Measurements from ENCODE around the gene ACAT2. TPM values are rescaled to one million over a fixed set of nuclear protein-coding genes. Genes with fewer than 3 reads are reported as not detected.

The ACAT2 gene
- polyA plus RNA-seq, 3 donors: 3.6 to 24.4 (median 19.5) TPM

GRCh38 chr6:159756508-159756907 lies 5.3 kb upstream of the ACAT2 start:
- Histone ChIP-seq H3K36me3 (replicated peaks in 1 of 2; ENCODE audit: control insufficient read depth in 1 of 2, insufficient read depth in 2 of 2, low read length in 2 of 2) (peaks cover 68 to 74% of the 10 kb centered on the region in 2 donors), H3K79me2 (ENCODE audit: insufficient read depth, low read length) (peaks cover 35% of the 10 kb centered on the region), H3K9ac (ENCODE audit: insufficient read depth, low read length, poor library complexity, severe bottlenecking) (no peak overlapping the region), H3K4me3 (replicated peaks in 1 of 3; ENCODE audit: low read depth in 2 of 3, low read length in 3 of 3) (no peak overlapping the region), H2AFZ (ENCODE audit: insufficient read depth, low read depth, low read length, poor library complexity, severe bottlenecking) (no peak overlapping the region), H3K4me2 (replicated peaks; ENCODE audit: extremely low read depth, low read length, poor library complexity, severe bottlenecking) (no peak overlapping the region), H3K27me3 (ENCODE audit: control insufficient read depth in 2 of 2, insufficient read depth in 2 of 2, low read length in 2 of 2) (no peaks in the 10 kb centered on the region), H4K20me1 (ENCODE audit: insufficient read depth, low read length) (peaks cover 54% of the 10 kb centered on the region), H3K4me1 (ENCODE audit: control insufficient read depth in 1 of 2, insufficient read depth in 2 of 2, low read length in 2 of 2) (peaks cover 13 to 18% of the 10 kb centered on the region in 2 donors), H3K27ac (ENCODE audit: low read depth in 1 of 2, low read length in 2 of 2) (no peak overlapping the region), H3K9me3 (replicated peaks in 1 of 2; ENCODE audit: control insufficient read depth in 1 of 2, insufficient read depth in 1 of 2, low read length in 2 of 2) (no peaks in the 10 kb centered on the region)
- intact Hi-C loops (cut with micrococcal nuclease): no loop called here
- DNase-seq: no peak
- Mint-ChIP-seq H3K36me3 (peaks cover 60 to 68% of the 10 kb centered on the region in 2 donors), H3K27me3 (ENCODE audit: low read depth in 3 of 3) (no peaks in the 10 kb centered on the region), H3K9me3 (no peaks in the 10 kb centered on the region), H3K4me3 (no peak overlapping the region), H3K4me1 (peaks cover 19% of the 10 kb centered on the region), H3K27ac (peak overlapping the region in 4 of 7 donors; percentile 42 to 85 (median 54))
- TF ChIP-seq, protein P1, sequence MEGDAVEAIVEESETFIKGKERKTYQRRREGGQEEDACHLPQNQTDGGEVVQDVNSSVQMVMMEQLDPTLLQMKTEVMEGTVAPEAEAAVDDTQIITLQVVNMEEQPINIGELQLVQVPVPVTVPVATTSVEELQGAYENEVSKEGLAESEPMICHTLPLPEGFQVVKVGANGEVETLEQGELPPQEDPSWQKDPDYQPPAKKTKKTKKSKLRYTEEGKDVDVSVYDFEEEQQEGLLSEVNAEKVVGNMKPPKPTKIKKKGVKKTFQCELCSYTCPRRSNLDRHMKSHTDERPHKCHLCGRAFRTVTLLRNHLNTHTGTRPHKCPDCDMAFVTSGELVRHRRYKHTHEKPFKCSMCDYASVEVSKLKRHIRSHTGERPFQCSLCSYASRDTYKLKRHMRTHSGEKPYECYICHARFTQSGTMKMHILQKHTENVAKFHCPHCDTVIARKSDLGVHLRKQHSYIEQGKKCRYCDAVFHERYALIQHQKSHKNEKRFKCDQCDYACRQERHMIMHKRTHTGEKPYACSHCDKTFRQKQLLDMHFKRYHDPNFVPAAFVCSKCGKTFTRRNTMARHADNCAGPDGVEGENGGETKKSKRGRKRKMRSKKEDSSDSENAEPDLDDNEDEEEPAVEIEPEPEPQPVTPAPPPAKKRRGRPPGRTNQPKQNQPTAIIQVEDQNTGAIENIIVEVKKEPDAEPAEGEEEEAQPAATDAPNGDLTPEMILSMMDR (IDR thresholded peaks at IDR 0.05): no peak
- 90% methylated on average over 2 of the region's 4 CpGs for WGBS (ENCODE audit: insufficient coverage)

DNA sequence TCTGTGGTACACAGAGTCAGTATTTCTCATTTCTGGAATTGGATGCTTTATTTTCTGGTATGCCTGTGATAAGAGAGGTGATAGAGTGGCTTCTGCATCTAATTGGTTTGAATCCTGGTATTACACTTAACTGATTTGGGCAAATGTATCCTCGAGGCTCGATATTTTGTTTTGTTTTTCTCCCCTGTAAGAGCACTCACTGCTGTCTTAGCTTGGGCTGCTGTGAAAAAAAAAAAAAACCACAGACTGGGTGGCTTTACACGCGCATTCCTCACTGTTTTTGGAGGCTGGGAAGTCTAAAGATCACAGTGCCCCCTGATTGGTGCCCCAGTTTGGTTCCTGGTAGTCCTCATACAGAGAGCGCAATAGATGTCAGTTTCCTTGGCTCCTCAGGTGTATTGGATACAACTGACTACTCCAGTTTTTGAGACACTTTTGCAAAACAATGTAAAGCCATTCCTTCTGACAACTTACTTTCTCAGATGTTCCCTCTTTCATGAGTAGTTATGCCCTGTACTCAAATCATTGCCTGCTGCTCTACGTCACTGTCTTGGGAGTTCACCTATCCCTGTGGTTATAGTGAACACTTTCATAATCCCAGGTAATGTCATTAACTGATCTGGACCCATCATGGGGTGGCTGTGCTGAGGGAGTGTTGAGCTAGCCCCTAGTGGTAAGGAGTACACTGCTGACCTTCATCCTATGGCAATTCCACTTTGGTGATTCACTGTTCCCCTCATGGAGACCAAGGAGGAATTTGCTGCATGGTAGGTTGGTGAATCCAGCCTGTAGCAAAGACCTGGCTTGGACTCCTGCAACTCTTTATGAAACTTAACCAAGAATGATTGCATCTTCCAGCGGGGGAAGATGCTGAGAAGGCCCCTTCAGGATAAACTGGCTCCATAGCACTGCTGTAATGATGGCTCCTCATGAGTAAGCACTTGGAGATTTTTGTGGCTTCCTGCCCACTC lies 3.5 kb upstream of the ACAT2 start:
- peak overlapping the region in 1 of 2 donors; percentile 39 for H3K27ac ChIP-seq (ENCODE audit: low read depth in 1 of 2, low read length in 2 of 2)
- TF ChIP-seq, protein P1 (IDR thresholded peaks at IDR 0.05): no peak
- WGBS (ENCODE audit: insufficient coverage): 94% methylated on average over 3 of the region's 7 CpGs

More for the DNA sequence above, 3.5 kb upstream of the ACAT2 start:
- peaks cover 20 to 29% of the 10 kb centered on the region in 2 donors for H3K4me1 ChIP-seq (ENCODE audit: control insufficient read depth in 1 of 2, insufficient read depth in 2 of 2, low read length in 2 of 2)
- no peak overlapping the region for H2AFZ ChIP-seq (ENCODE audit: insufficient read depth, low read depth, low read length, poor library complexity, severe bottlenecking)
- peaks cover 50 to 56% of the 10 kb centered on the region in 2 donors for H3K36me3 ChIP-seq (replicated peaks in 1 of 2; ENCODE audit: control insufficient read depth in 1 of 2, insufficient read depth in 2 of 2, low read length in 2 of 2)
- H4K20me1 ChIP-seq (ENCODE audit: insufficient read depth, low read length): peaks cover 37% of the 10 kb centered on the region
- Mint-ChIP-seq H3K9me3 (no peaks in the 10 kb centered on the region), H3K4me3 (no peak overlapping the region), H3K27me3 (ENCODE audit: low read depth in 3 of 3) (no peaks in the 10 kb centered on the region), H3K36me3 (peaks cover 47 to 55% of the 10 kb centered on the region in 2 donors), H3K27ac (peak overlapping the region in 4 of 7 donors; percentile 7 to 65 (median 50)), H3K4me1 (peaks cover 26% of the 10 kb centered on the region)
- no peak overlapping the region for H3K4me3 ChIP-seq (replicated peaks in 1 of 3; ENCODE audit: low read depth in 2 of 3, low read length in 3 of 3)
- H3K4me2 ChIP-seq (replicated peaks; ENCODE audit: extremely low read depth, low read length, poor library complexity, severe bottlenecking): no peak overlapping the region
- intact Hi-C loops (cut with micrococcal nuclease): no loop called here
- H3K9ac ChIP-seq (ENCODE audit: insufficient read depth, low read length, poor library complexity, severe bottlenecking): no peak overlapping the region
- DNase-seq: peak in 1 of 3 donors; percentile 42
- H3K27me3 ChIP-seq (ENCODE audit: control insufficient read depth in 2 of 2, insufficient read depth in 2 of 2, low read length in 2 of 2): no peaks in the 10 kb centered on the region
- no peaks in the 10 kb centered on the region for H3K9me3 ChIP-seq (replicated peaks in 1 of 2; ENCODE audit: control insufficient read depth in 1 of 2, insufficient read depth in 1 of 2, low read length in 2 of 2)
- peaks cover 24% of the 10 kb centered on the region for H3K79me2 ChIP-seq (ENCODE audit: insufficient read depth, low read length)
